Measurements from ENCODE around the gene GLRX2.
A peak's percentile ranks its signal among the peaks of the same experiment; 100 is the strongest.

The GLRX2 gene

DNA sequence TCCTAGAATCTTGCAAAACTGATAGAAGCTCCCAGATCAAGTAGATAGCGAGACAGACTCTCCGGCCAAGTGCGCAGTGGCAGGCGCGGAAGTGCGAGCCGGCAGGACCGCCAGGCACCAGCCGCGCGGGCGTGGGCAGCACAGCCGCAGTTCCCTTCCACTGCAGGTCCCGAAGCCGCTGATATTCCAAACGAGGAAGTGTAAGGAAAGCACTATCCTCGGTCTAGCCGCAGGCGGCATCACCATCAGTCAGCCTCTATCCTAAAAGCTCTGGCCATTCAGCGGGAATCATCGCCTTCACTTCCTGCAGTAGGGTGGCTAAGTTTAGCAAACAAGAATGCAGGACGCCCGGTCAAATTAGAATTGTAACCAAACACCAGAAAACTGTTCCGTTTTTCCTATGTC lies 710 bp downstream of the GLRX2 start:
- Mint-ChIP-seq H3K4me3 (peak overlapping the region; percentile 86), H3K27me3 (no peaks in the 10 kb centered on the region), H3K4me1 (ENCODE audit: low read depth in 2 of 2) (peaks cover 13 to 19% of the 10 kb centered on the region in 2 donors), H3K9me3 (no peaks in the 10 kb centered on the region), H3K36me3 (ENCODE audit: insufficient read depth) (peaks cover 11% of the 10 kb centered on the region), H3K27ac (peak overlapping the region; percentile 67 to 75)
- peak; percentile 39 for ATAC-seq (replicated peaks)
- DNase-seq: no peak

DNA sequence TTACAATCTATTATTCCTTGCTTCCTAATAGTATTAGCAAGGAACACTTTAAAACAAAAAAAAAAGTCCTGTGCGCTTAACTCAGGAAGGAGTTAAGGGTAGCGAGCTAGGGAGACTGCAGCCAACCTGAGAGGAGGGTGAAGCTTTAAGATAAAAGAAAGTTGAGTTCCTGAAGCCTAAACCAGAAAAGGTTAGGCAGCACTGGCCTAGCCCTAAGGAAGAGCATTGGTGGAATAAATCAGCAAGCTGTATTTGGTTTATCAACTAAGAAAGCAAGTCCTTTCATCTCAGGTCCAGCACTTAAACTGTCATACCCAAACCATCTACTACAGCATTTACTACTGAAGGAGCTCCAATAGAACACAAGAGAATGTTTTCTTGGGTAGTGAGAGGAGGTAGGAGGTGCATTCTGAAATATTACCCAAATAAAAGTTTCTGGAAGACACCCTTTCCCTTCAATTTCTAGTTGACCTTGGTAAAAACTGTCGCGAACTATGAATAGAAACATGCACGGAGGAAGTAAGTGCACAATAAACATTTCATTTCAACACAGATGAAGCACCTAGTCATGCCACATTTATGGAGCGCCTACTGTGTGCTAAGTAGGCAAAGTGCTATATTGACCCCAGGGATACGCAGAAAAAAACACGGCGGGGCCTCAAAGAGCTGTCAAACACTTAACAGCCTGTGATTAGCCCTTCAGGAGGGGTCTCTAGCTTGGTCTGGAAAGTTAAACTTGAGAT lies 1.3 kb downstream of the GLRX2 start:
- no peaks in the 10 kb centered on the region for H3K27me3 Mint-ChIP-seq

DNA sequence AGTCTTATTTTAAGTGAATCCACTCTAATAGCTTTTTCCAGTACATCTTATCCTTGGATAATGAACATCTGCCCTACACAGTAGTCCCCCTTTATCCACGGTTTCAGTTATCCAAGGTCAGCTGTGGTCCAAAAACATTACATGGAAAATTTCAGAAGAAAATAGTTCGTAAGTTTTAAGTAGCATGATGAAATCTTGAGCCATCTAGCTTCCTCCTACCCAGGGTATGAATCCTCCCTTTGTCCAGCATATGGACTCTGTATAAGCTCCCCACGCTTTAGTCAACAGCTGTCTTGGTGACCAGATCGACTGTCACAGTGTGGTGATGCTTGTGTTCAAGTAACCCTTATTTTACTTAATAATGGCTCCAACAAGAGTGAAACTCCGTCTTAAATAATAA lies 2.6 kb downstream of the GLRX2 start:
- H3K36me3 Mint-ChIP-seq (ENCODE audit: insufficient read depth): peaks cover 21% of the 10 kb centered on the region
- DNase-seq: no peak
- H3K27me3 Mint-ChIP-seq: no peaks in the 10 kb centered on the region
- H3K4me3 Mint-ChIP-seq: peak overlapping the region in 1 of 2 donors; percentile 86
- no peak overlapping the region for H3K27ac Mint-ChIP-seq
- H3K4me1 Mint-ChIP-seq (ENCODE audit: low read depth in 2 of 2): peaks cover 13 to 23% of the 10 kb centered on the region in 2 donors
- no peak for ATAC-seq (replicated peaks)
- H3K9me3 Mint-ChIP-seq: no peaks in the 10 kb centered on the region

More for the DNA sequence above, 1.3 kb downstream of the GLRX2 start:
- H3K27ac Mint-ChIP-seq: peak overlapping the region; percentile 67 to 86
- peaks cover 17% of the 10 kb centered on the region for H3K36me3 Mint-ChIP-seq (ENCODE audit: insufficient read depth)
- no peaks in the 10 kb centered on the region for H3K9me3 Mint-ChIP-seq
- DNase-seq: no peak
- H3K4me3 Mint-ChIP-seq: peak overlapping the region; percentile 86
- ATAC-seq (replicated peaks): no peak
- H3K4me1 Mint-ChIP-seq (ENCODE audit: low read depth in 2 of 2): peaks cover 13 to 19% of the 10 kb centered on the region in 2 donors

DNA sequence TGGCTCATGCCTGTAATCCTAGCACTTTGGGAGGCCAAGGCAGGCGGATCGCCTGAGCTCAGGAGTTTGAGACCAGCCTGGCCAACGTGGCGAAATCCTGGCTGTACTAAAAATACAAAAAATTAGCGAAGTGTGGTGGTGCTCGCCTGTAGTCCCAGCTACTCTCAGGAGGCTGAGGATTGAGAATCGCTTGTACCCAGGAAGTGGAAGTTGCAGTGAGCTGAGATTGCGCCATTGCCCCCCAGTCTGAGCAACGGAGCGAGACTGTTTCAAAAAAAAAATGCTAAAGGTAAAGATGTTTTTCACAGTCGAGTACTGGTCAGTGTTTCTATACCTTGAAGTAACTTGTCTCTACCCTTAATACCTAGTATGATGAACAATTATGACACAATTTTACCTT lies 11.1 kb downstream of the GLRX2 start:
- ATAC-seq (replicated peaks) (no peak), DNase-seq (no peak)
- H3K36me3 Mint-ChIP-seq (ENCODE audit: insufficient read depth): peaks cover 29% of the 10 kb centered on the region
- no peaks in the 10 kb centered on the region for H3K27me3 Mint-ChIP-seq
- no peak overlapping the region for H3K27ac Mint-ChIP-seq
- H3K9me3 Mint-ChIP-seq: no peaks in the 10 kb centered on the region
- H3K4me3 Mint-ChIP-seq: no peak overlapping the region
- peaks cover 0 to 7% of the 10 kb centered on the region in 2 donors for H3K4me1 Mint-ChIP-seq (ENCODE audit: low read depth in 2 of 2)

DNA sequence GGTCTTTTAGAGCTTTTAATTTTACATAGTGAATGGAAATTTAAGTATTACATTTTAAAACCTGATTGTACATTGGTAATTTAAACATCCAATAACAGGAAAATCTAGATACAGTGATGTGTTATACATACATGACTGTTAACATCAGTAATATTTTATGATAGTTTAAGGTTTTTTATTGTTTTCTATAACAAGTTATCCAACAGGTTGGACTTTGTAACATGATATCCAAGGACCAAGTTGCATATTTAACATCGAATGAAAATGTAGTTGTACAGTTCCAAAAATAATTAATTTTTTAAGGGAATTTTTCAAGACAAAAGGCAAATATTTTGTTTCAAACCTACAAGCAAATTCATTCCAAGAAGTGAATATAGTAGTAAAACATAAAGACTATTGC lies 14.3 kb downstream of the GLRX2 start:
- no peak for DNase-seq
- Mint-ChIP-seq H3K27ac (no peak overlapping the region), H3K27me3 (no peaks in the 10 kb centered on the region)

DNA sequence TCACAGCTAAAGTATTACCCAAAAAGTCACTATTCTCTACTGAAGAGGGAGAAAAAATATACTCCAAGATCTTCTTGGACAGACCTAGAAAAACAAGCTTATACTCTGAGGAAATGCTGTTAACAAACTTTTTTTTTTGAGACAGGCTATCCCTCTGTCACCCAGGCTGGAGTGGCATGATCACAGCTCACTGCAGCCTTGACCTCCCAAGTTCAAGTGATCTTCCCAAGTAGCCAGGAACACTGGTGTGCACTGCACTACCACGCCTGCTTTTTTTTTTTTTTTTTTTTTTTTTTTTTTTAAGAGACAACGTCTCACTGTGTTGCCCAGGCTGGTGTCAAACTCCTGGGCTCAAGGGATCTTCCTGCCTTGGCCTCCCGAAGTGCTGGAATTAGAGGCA lies 17.3 kb downstream of the GLRX2 start:
- H3K27me3 Mint-ChIP-seq: no peaks in the 10 kb centered on the region
- no peak overlapping the region for H3K4me3 Mint-ChIP-seq
- H3K4me1 Mint-ChIP-seq (ENCODE audit: low read depth in 2 of 2): no peaks in the 10 kb centered on the region
- no peak for ATAC-seq (replicated peaks)
- H3K9me3 Mint-ChIP-seq: no peaks in the 10 kb centered on the region
- H3K36me3 Mint-ChIP-seq (ENCODE audit: insufficient read depth): peaks cover 40% of the 10 kb centered on the region
- no peak overlapping the region for H3K27ac Mint-ChIP-seq
- no peak for DNase-seq

More for the DNA sequence above, 14.3 kb downstream of the GLRX2 start:
- ATAC-seq (replicated peaks): no peak
- no peaks in the 10 kb centered on the region for H3K4me1 Mint-ChIP-seq (ENCODE audit: low read depth in 2 of 2)
- H3K4me3 Mint-ChIP-seq: no peak overlapping the region
- H3K9me3 Mint-ChIP-seq: no peaks in the 10 kb centered on the region
- peaks cover 21% of the 10 kb centered on the region for H3K36me3 Mint-ChIP-seq (ENCODE audit: insufficient read depth)

DNA sequence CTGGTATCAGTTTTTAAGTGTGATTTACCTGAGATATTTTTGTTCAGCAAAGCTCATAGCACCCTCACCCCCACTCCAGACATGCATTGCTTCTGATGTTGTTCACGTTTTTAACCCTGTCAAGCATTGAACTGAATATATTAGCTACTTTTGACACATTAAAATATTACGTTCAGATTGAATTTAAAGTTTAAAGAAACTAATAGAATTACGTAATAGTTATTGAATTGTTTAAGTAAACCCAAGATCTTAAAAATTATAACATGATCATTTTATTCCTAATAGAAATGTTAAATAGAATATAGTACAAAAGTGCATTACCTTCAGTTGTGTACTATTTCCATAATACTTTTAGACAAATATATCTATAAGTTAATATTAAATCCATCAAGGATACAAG lies 18.9 kb downstream of the GLRX2 start:
- no peak overlapping the region for H3K4me3 Mint-ChIP-seq
- DNase-seq (no peak), ATAC-seq (replicated peaks) (no peak)
- no peaks in the 10 kb centered on the region for H3K27me3 Mint-ChIP-seq
- no peaks in the 10 kb centered on the region for H3K4me1 Mint-ChIP-seq (ENCODE audit: low read depth in 2 of 2)
- no peaks in the 10 kb centered on the region for H3K9me3 Mint-ChIP-seq
- H3K27ac Mint-ChIP-seq: peak overlapping the region in 1 of 2 donors; percentile 77
- H3K36me3 Mint-ChIP-seq (ENCODE audit: insufficient read depth): peaks cover 52% of the 10 kb centered on the region

DNA sequence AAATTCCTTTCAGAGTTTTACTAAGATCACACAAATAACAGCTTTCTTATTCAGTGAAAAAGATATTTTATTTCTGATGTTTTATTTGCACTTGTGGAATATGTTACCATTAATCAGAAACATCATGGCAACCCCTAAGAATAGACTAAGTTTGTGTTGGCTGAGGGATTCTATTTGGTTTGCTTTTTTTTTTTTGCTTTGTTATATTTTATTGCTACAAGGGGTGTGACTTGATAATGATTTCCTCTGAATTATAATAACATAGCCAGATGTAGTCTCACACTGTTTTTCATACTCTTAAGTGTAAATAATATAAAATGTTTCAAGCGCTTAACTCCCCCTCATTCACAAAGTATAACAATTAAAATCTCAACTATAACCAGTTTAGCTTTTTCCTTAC lies 20.0 kb downstream of the GLRX2 start:
- Mint-ChIP-seq H3K9me3 (no peaks in the 10 kb centered on the region), H3K4me3 (no peak overlapping the region), H3K36me3 (ENCODE audit: insufficient read depth) (peaks cover 63% of the 10 kb centered on the region), H3K27ac (no peak overlapping the region), H3K27me3 (no peaks in the 10 kb centered on the region), H3K4me1 (ENCODE audit: low read depth in 2 of 2) (no peaks in the 10 kb centered on the region)
- ATAC-seq (replicated peaks): no peak
- DNase-seq: no peak

DNA sequence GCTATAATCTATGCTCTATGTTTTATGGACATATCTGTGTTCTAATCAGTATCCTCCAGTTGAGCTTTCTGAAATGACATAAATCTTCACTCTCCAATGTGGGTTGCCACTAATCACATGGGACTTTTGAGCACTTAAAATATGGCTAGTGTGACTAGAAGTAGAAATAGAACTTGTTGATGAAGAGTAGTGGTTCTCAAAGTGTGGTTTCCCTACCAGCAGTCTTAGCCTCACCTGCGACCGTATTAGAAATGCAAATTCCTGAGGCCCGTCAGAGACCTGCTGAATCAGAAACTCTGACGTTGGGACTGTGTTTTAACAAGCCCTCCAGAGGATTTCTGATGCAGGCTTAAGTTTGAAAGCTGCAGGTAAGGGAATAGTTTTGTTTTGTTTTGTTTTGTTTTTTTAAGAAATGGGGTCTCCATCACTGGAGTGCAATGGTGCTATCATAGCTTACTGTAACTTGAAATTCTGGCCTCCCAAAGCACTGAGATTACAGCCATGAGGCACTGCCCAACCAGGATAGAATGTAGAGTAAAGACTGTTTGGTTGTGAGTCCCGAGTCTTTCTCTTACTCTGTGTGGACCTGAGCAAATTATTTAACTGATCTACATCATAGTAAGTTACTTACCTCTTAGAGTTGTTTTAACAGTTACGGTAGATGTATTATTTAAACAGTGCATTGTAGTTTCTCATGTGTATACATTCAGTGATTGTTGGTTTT lies 21.7 kb downstream of the GLRX2 start:
- Mint-ChIP-seq H3K27me3 (no peaks in the 10 kb centered on the region), H3K4me3 (no peak overlapping the region), H3K27ac (peak overlapping the region in 1 of 2 donors; percentile 38), H3K9me3 (no peaks in the 10 kb centered on the region), H3K4me1 (ENCODE audit: low read depth in 2 of 2) (no peaks in the 10 kb centered on the region), H3K36me3 (ENCODE audit: insufficient read depth) (peaks cover 73% of the 10 kb centered on the region)
- DNase-seq (no peak), ATAC-seq (replicated peaks) (no peak)

DNA sequence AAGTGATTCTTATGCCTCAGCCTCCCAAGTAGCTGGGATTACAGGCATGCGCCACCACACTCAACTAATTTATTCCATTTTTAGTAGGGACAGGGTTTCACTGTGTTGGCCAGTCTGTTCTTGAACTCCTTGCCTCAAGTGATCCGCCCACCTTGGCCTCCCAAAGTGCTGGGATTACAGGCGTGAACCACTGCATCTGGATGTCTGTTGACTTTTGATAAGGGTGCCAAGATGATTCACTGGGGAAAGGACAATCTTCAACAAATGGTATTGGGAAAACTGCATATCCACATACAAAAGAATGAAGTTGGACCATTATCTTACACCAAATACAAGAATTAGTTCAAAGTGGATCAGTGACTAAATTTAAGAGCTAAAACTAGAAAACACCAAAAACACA lies 26.0 kb downstream of the GLRX2 start:
- ATAC-seq (replicated peaks) (no peak), DNase-seq (no peak)
- no peak overlapping the region for H3K4me3 Mint-ChIP-seq
- H3K27me3 Mint-ChIP-seq: no peaks in the 10 kb centered on the region
- H3K36me3 Mint-ChIP-seq (ENCODE audit: insufficient read depth): peaks cover 62% of the 10 kb centered on the region
- no peak overlapping the region for H3K27ac Mint-ChIP-seq
- no peaks in the 10 kb centered on the region for H3K9me3 Mint-ChIP-seq
- H3K4me1 Mint-ChIP-seq (ENCODE audit: low read depth in 2 of 2): peaks cover 2 to 6% of the 10 kb centered on the region in 2 donors

DNA sequence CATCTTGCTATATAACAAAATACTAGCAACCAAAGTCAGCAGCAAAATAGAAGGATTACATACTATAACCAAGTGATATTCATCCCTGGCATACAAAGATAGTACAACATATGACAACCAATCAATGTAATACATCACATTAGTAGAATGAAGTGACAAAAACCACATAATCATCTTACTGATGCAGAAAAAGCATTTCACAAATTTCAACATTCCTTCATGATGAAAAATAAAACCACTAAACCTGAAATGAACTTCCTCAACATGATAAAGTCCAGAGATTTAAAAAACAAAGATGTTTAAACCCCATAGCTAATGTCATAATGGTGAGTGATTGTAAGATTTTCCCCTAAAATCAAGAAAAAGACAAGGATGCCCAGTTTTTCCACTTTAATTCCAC lies 27.2 kb downstream of the GLRX2 start:
- Mint-ChIP-seq H3K27me3 (no peaks in the 10 kb centered on the region), H3K4me1 (ENCODE audit: low read depth in 2 of 2) (peaks cover 2 to 6% of the 10 kb centered on the region in 2 donors), H3K4me3 (no peak overlapping the region), H3K36me3 (ENCODE audit: insufficient read depth) (peaks cover 50% of the 10 kb centered on the region), H3K27ac (no peak overlapping the region), H3K9me3 (no peaks in the 10 kb centered on the region)
- DNase-seq (no peak), ATAC-seq (replicated peaks) (no peak)

DNA sequence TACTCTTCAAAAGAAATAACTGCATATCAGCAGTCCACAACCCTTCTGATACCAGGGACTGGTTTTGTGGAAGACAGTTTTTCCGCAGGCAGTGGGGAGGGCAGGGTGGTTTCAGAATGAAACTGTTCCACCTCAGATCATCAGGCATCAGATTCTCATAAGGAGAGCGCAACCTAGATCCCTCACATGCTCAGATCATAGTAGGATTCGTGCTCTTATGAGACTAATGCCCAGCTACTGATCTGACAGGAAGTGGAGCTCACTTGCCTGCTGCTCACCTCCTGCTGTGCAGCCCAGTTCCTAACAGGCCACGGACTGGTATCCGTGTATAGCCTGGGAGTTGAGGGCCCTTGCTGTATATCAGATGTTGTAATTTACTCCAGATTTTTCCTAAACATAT lies 34.3 kb downstream of the GLRX2 start:
- Mint-ChIP-seq H3K27ac (peak overlapping the region; percentile 65 to 87), H3K9me3 (no peaks in the 10 kb centered on the region), H3K4me1 (ENCODE audit: low read depth in 2 of 2) (peaks cover 21 to 47% of the 10 kb centered on the region in 2 donors), H3K36me3 (ENCODE audit: insufficient read depth) (no peaks in the 10 kb centered on the region), H3K27me3 (no peaks in the 10 kb centered on the region), H3K4me3 (peak overlapping the region; percentile 12 to 25)
- DNase-seq (no peak), ATAC-seq (replicated peaks) (peak; percentile 76)

DNA sequence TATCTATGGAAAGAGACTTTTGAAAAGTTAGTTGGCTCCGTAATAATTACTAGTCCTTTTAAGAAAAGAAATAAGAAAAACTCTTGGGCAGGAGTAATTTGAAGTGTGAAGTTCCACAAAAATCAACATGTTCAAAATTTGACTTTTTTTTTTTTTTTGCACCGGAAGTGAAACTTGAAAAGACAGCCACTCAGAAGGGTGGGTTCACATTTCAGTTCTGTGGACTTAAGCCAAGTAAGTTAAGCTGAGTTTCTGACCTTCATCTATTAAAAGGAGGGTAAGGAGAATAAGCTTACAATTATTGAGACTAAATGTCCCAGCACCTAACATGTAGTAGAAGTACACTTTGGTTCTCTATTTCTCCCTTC lies 34.8 kb downstream of the GLRX2 start:
- ATAC-seq (replicated peaks): peak; percentile 42
- DNase-seq: no peak
- H3K9me3 Mint-ChIP-seq: no peaks in the 10 kb centered on the region
- H3K27ac Mint-ChIP-seq: peak overlapping the region; percentile 44 to 87
- H3K36me3 Mint-ChIP-seq (ENCODE audit: insufficient read depth): no peaks in the 10 kb centered on the region
- peak overlapping the region; percentile 29 to 37 for H3K4me3 Mint-ChIP-seq
- peaks cover 23 to 50% of the 10 kb centered on the region in 2 donors for H3K4me1 Mint-ChIP-seq (ENCODE audit: low read depth in 2 of 2)
- H3K27me3 Mint-ChIP-seq: no peaks in the 10 kb centered on the region
